HepG2 (cell line): ENCODE results near the gene HEXIM1. TPM values are rescaled to one million over a fixed set of nuclear protein-coding genes. Genes with fewer than 3 reads are reported as not detected.

Source experiments
- AHDC1 ChIP-seq: sonication (generic); formaldehyde crosslinking; IDR thresholded peaks from 2 replicates; pipeline ENCODE4 v1.5.1; 2020; ENCODE audit warnings: mild to moderate bottlenecking, missing genetic modification reagents, borderline replicate concordance
- ATF1 ChIP-seq: IDR thresholded peaks from 2 replicates; pipeline ENCODE4 v1.6.1; 2016; ENCODE audit warnings: mild to moderate bottlenecking, control low read depth
- DPF2 ChIP-seq: sonication (generic); formaldehyde crosslinking; IDR thresholded peaks from 2 replicates; pipeline ENCODE4 v1.4.0; 2020; ENCODE audit warnings: mild to moderate bottlenecking, low read depth, missing genetic modification reagents, borderline replicate concordance
- GZF1 ChIP-seq: sonication (generic); formaldehyde crosslinking; IDR thresholded peaks from 2 replicates; pipeline ENCODE4 v1.5.1; 2020; ENCODE audit warnings: mild to moderate bottlenecking, missing genetic modification reagents
- HHEX ChIP-seq: IDR thresholded peaks from 2 replicates; pipeline ENCODE4 v1.6.1; 2016; ENCODE audit warnings: control low read depth
- PRDM10 ChIP-seq: sonication (generic); formaldehyde crosslinking; IDR thresholded peaks from 2 replicates; pipeline ENCODE4 v1.4.0; 2020; ENCODE audit warnings: low read depth, missing genetic modification reagents
- ZBTB21 ChIP-seq: sonication (generic); formaldehyde crosslinking; IDR thresholded peaks from 2 replicates; pipeline ENCODE4 v1.4.0; 2020; ENCODE audit warnings: missing genetic modification reagents
- ZFP1 ChIP-seq: IDR thresholded peaks from 2 replicates; pipeline ENCODE4 v1.6.1; 2016
- polyA plus RNA-seq, 8 experiments: library from polyadenylated mRNA; depleted of rRNA in 3 of 8; stranded (reverse) in 7 of 8; unstranded in 1 of 8; fragments of >200 nt; fragmentation: Illumina TruSeq in 4 of 8; extraction: Trizol in 4 of 8; gene quantifications; 2 replicates each; pipeline versions ENCODE4 v1.2.1 to v1.2.3, GENCODE V29; 2011 to 2016; ENCODE audit warnings: low read depth in 4 of 8, missing spikeins in 1 of 8, mixed read lengths in 1 of 8; ENCODE audit not compliant: insufficient read depth in 1 of 8
- total RNA-seq, 5 experiments: library from RNA; depleted of rRNA; stranded (reverse); fragments of >200 nt; fragmentation: Illumina TruSeq; extraction: Trizol; gene quantifications; 2 replicates each; pipeline ENCODE4 v1.2.3, GENCODE V29; 2016; ENCODE audit warnings: low read depth in 1 of 5
- TF ChIP-seq, protein P1 (sequence below): sonication (generic); formaldehyde crosslinking; conservative IDR thresholded peaks from 2 replicates; pipeline ENCODE4 v1.4.0; 2020; ENCODE audit warnings: missing genetic modification reagents
- TF ChIP-seq, protein P2 (sequence below), 2 experiments: sonication (generic) in 1 of 2; formaldehyde crosslinking in 1 of 2; IDR thresholded peaks; 2 replicates each; pipeline versions ENCODE4 v1.6.1 to v1.9.0; 2014 to 2022; ENCODE audit warnings: antibody characterized with exemption in 1 of 2, borderline replicate concordance in 1 of 2, inconsistent platforms in 1 of 2, low read depth in 1 of 2, missing genetic modification reagents in 1 of 2

Gene HEXIM1
- total and polyA plus RNA-seq, 2 of the 13 experiments (the other 11 are each of a cell fraction or from before 2014, with no cell fraction given), result 10.5 to 16.6 TPM

- TF ChIP-seq, protein P1, sequence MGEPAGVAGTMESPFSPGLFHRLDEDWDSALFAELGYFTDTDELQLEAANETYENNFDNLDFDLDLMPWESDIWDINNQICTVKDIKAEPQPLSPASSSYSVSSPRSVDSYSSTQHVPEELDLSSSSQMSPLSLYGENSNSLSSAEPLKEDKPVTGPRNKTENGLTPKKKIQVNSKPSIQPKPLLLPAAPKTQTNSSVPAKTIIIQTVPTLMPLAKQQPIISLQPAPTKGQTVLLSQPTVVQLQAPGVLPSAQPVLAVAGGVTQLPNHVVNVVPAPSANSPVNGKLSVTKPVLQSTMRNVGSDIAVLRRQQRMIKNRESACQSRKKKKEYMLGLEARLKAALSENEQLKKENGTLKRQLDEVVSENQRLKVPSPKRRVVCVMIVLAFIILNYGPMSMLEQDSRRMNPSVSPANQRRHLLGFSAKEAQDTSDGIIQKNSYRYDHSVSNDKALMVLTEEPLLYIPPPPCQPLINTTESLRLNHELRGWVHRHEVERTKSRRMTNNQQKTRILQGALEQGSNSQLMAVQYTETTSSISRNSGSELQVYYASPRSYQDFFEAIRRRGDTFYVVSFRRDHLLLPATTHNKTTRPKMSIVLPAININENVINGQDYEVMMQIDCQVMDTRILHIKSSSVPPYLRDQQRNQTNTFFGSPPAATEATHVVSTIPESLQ (CRISPR knock-in tag), result no peak
- TF ChIP-seq GZF1 (CRISPR knock-in tag) (0 out of 2 replicates have a peak, but pooled peaks have one; percentile 45), ZBTB21 (CRISPR knock-in tag) (no peak), ZFP1 (CRISPR knock-in tag) (peak; percentile 57; the same call in 1 of the 2 replicates), PRDM10 (CRISPR knock-in tag) (peak; percentile 88; the same call in 1 of the 2 replicates), HHEX (CRISPR knock-in tag) (no peak), DPF2 (CRISPR knock-in tag) (peak; percentile 23; the same call in 1 of the 2 replicates), AHDC1 (no peak; the same call in 1 of the 2 replicates), ATF1 (CRISPR knock-in tag) (no peak)
- TF ChIP-seq, protein P2, sequence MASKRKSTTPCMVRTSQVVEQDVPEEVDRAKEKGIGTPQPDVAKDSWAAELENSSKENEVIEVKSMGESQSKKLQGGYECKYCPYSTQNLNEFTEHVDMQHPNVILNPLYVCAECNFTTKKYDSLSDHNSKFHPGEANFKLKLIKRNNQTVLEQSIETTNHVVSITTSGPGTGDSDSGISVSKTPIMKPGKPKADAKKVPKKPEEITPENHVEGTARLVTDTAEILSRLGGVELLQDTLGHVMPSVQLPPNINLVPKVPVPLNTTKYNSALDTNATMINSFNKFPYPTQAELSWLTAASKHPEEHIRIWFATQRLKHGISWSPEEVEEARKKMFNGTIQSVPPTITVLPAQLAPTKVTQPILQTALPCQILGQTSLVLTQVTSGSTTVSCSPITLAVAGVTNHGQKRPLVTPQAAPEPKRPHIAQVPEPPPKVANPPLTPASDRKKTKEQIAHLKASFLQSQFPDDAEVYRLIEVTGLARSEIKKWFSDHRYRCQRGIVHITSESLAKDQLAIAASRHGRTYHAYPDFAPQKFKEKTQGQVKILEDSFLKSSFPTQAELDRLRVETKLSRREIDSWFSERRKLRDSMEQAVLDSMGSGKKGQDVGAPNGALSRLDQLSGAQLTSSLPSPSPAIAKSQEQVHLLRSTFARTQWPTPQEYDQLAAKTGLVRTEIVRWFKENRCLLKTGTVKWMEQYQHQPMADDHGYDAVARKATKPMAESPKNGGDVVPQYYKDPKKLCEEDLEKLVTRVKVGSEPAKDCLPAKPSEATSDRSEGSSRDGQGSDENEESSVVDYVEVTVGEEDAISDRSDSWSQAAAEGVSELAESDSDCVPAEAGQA (IDR thresholded peaks at IDR 0.05; ENCODE audit: low read depth), result no peak
- TF ChIP-seq, protein P2 (CRISPR knock-in tag; IDR thresholded peaks at IDR 0.05; ENCODE audit: borderline replicate concordance), result no peak
Observed at GRCh38 chr17:45197555-45198334, 49.5 kb downstream of the HEXIM1 start (continued).
